ENCODE measurements around the gene STBD1.

DNA sequence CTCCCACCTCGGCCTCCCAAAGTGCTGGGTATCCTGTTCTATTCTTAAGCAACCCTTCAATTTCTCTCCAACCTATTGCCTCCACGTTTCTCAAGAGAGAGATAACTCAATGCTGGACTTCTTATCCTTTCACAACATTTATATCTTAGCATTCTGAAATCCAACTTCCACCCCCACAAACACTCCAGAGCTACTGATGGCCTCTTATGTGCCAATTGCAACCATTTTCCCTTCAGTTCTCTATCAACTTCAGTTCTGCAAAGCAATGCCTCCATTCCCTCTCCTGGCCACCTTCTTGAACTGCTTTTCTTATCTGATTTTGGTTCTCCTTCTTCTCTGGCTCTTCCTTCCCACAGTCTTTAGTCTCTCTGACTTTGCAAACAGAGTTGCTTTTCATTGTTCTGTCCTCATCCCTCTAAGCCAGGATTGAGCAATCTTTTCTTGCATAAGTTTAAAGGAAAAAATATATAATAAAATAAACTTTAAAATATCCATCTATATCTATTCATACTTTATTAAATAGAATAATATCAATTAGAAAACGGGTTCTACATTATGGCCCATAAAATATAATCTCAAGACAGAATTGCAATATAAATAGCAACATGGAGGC, 3.6 kb upstream of the STBD1 start:
- TF ChIP-seq, protein P1, sequence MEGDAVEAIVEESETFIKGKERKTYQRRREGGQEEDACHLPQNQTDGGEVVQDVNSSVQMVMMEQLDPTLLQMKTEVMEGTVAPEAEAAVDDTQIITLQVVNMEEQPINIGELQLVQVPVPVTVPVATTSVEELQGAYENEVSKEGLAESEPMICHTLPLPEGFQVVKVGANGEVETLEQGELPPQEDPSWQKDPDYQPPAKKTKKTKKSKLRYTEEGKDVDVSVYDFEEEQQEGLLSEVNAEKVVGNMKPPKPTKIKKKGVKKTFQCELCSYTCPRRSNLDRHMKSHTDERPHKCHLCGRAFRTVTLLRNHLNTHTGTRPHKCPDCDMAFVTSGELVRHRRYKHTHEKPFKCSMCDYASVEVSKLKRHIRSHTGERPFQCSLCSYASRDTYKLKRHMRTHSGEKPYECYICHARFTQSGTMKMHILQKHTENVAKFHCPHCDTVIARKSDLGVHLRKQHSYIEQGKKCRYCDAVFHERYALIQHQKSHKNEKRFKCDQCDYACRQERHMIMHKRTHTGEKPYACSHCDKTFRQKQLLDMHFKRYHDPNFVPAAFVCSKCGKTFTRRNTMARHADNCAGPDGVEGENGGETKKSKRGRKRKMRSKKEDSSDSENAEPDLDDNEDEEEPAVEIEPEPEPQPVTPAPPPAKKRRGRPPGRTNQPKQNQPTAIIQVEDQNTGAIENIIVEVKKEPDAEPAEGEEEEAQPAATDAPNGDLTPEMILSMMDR (IDR thresholded peaks at IDR 0.05), result no peak
- TF ChIP-seq POLR2A (IDR thresholded peaks at IDR 0.05) (no peak), EP300 (IDR thresholded peaks at IDR 0.05) (no peak)

Measured in tibial nerve (tissue), 4 donors.